HEK293 (cell line): Measurements from ENCODE around the gene TFAP2B.

Experiments used
- CTCF ChIA-PET: fragments of 350-600 bp; formaldehyde crosslinking; extraction: SDS; loops from one replicate; lab custom pipeline; 2021; ENCODE audit warnings: antibody characterized with exemption; lab: Yijun Ruan, JAX
- POLR2A ChIA-PET: fragments of 300-600 bp; formaldehyde crosslinking; extraction: SDS; loops from one replicate; lab custom pipeline; 2020; ENCODE audit warnings: antibody characterized with exemption, inconsistent platforms; lab: Yijun Ruan, JAX
- H3K27ac ChIP-seq: fragments of 200-500 bp; sonication (Bioruptor generic); 2 replicates; pipeline ENCODE4 v1.5.1; 2014; ENCODE audit warnings: low read depth, low read length, control low read depth, inconsistent platforms; ENCODE audit errors: extremely low read depth
- H3K36me3 ChIP-seq, 2 experiments: fragments of 200-500 bp in 1 of 2; sonication (Bioruptor generic) in 1 of 2; 1 replicate in 1 of 2; 2 replicates in 1 of 2; pipeline ENCODE4 v1.5.1; 2014 to 2017; ENCODE audit warnings: inconsistent platforms in 2 of 2, low read length in 2 of 2; ENCODE audit not compliant: control insufficient read depth in 2 of 2, insufficient read depth in 1 of 2
- H3K4me1 ChIP-seq: fragments of 200-500 bp; sonication (Bioruptor generic); 2 replicates; pipeline ENCODE4 v1.5.1; 2014; ENCODE audit warnings: mild to moderate bottlenecking, low read length, inconsistent platforms; ENCODE audit not compliant: control insufficient read depth, insufficient read depth
- H3K4me3 ChIP-seq: 2 replicates; pipeline ENCODE4 v1.5.1; 2011; ENCODE audit warnings: low read depth, mild to moderate bottlenecking, control low read depth, low read length, moderate library complexity
- H3K9me3 ChIP-seq: fragments of 200-500 bp; sonication (Bioruptor generic); 2 replicates; pipeline ENCODE4 v1.5.1; 2014; ENCODE audit warnings: low read depth, low read length, inconsistent platforms; ENCODE audit not compliant: control insufficient read depth, insufficient read depth
- FEZF1 ChIP-seq: fragments of 450-650 bp; formaldehyde crosslinking; IDR thresholded peaks from 2 replicates; pipeline ENCODE4 v1.5.1; 2016; ENCODE audit warnings: missing biosample characterization, missing genetic modification characterization
- GLIS2 ChIP-seq: fragments of 450-650 bp; formaldehyde crosslinking; IDR thresholded peaks from 2 replicates; pipeline ENCODE4 v1.5.1; 2016; ENCODE audit warnings: missing biosample characterization, missing genetic modification characterization
- IKZF3 ChIP-seq: fragments of 450-650 bp; IDR thresholded peaks from 2 replicates; pipeline ENCODE4 v1.5.0; 2018; ENCODE audit warnings: missing biosample characterization, mild to moderate bottlenecking, missing genetic modification characterization, moderate library complexity
- KLF7 ChIP-seq: fragments of 450-650 bp; formaldehyde crosslinking; IDR thresholded peaks from 2 replicates; pipeline ENCODE4 v1.5.1; 2016; ENCODE audit warnings: missing biosample characterization, missing genetic modification characterization, borderline replicate concordance
- MZF1 ChIP-seq: fragments of 450-650 bp; formaldehyde crosslinking; IDR thresholded peaks from 2 replicates; pipeline ENCODE4 v1.5.1; 2017; ENCODE audit warnings: missing biosample characterization, missing genetic modification characterization, borderline replicate concordance
- PRDM1 ChIP-seq: fragments of 450-650 bp; formaldehyde crosslinking; IDR thresholded peaks from 2 replicates; pipeline ENCODE4; 2016; ENCODE audit warnings: missing biosample characterization, missing genetic modification characterization
- PRDM10 ChIP-seq: fragments of 450-650 bp; formaldehyde crosslinking; IDR thresholded peaks from 2 replicates; pipeline ENCODE4 v1.5.1; 2016; ENCODE audit warnings: missing biosample characterization, missing genetic modification characterization
- SP3 ChIP-seq: fragments of 450-650 bp; formaldehyde crosslinking; IDR thresholded peaks from 2 replicates; pipeline ENCODE4 v1.5.1; 2016; ENCODE audit warnings: missing biosample characterization, missing genetic modification characterization
- YY1 ChIP-seq: fragments of 450-650 bp; formaldehyde crosslinking; IDR thresholded peaks from 2 replicates; pipeline ENCODE4 v1.5.1; 2018; ENCODE audit warnings: missing biosample characterization, missing genetic modification characterization
- ZNF133 ChIP-seq: fragments of 450-650 bp; formaldehyde crosslinking; IDR thresholded peaks from 2 replicates; pipeline ENCODE4 v1.5.1; 2016; ENCODE audit warnings: missing biosample characterization, missing genetic modification characterization
- ZNF148 ChIP-seq: fragments of 450-650 bp; formaldehyde crosslinking; IDR thresholded peaks from 2 replicates; pipeline ENCODE4 v1.5.0; 2017; ENCODE audit warnings: missing biosample characterization, missing genetic modification characterization, borderline replicate concordance
- ZNF23 ChIP-seq: fragments of 450-650 bp; formaldehyde crosslinking; IDR thresholded peaks from 2 replicates; pipeline ENCODE4 v1.5.1; 2016; ENCODE audit warnings: missing biosample characterization, missing genetic modification characterization, borderline replicate concordance
- ZNF302 ChIP-seq: fragments of 450-650 bp; formaldehyde crosslinking; IDR thresholded peaks from 2 replicates; pipeline ENCODE4 v1.5.1; 2016; ENCODE audit warnings: missing biosample characterization, missing genetic modification characterization, low read depth
- ZNF426 ChIP-seq: fragments of 450-650 bp; formaldehyde crosslinking; IDR thresholded peaks from 2 replicates; pipeline ENCODE4 v1.5.1; 2017; ENCODE audit warnings: missing biosample characterization, missing genetic modification characterization, mild to moderate bottlenecking, inconsistent platforms, moderate library complexity
- ZNF488 ChIP-seq: fragments of 450-650 bp; formaldehyde crosslinking; IDR thresholded peaks from 2 replicates; pipeline ENCODE4 v1.5.1; 2016; ENCODE audit warnings: missing biosample characterization, missing genetic modification characterization
- ZNF654 ChIP-seq: fragments of 450-650 bp; formaldehyde crosslinking; IDR thresholded peaks from 2 replicates; pipeline ENCODE4 v1.5.1; 2016; ENCODE audit warnings: low read depth, missing biosample characterization, missing genetic modification characterization
- ZNF660 ChIP-seq: fragments of 450-650 bp; IDR thresholded peaks from 2 replicates; pipeline ENCODE4 v1.5.1; 2018; ENCODE audit warnings: missing biosample characterization, mild to moderate bottlenecking, missing genetic modification characterization

TFAP2B gene

GRCh38 chr6:50815436-50816114, 3.1 kb upstream of the TFAP2B start:
- CTCF ChIA-PET: interaction anchor here (0.5 to 1.0 kb wide), 9 partner anchors 14 to 1206 kb away, joined by 3 to 5 read pairs (median 3); no protein-coding TSS in a partner anchor
- Histone ChIP-seq H3K4me3 (peak overlapping the region; percentile 45), H3K9me3 (no peaks in the 10 kb centered on the region; the same call in 1 of the 2 replicates), H3K27ac (no peak overlapping the region), H3K36me3 (no peaks in the 10 kb centered on the region)
- TF ChIP-seq ZNF133 (tag by site-specific recombination) (no peak), FEZF1 (no peak), MZF1 (no peak), ZNF302 (tag by site-specific recombination) (no peak), PRDM10 (tag by site-specific recombination) (peak; percentile 43; the same call in 1 of the 2 replicates), PRDM1 (tag by site-specific recombination) (0 out of 2 replicates have a peak, but pooled peaks have one; percentile 9)
- TF ChIP-seq, all 188 proteins: peak for 2
- no peaks in the 10 kb centered on the region for H3K4me1 ChIP-seq
- POLR2A ChIA-PET: no interaction called here

GRCh38 chr6:50816115-50816675, 2.5 kb upstream of the TFAP2B start:
- no peak overlapping the region for H3K27ac ChIP-seq
- no peaks in the 10 kb centered on the region for H3K36me3 ChIP-seq
- CTCF ChIA-PET: interaction anchor here (0.5 to 1.0 kb wide), 9 partner anchors 13 to 1206 kb away, joined by 3 to 5 read pairs (median 3); no protein-coding TSS in a partner anchor
- TF ChIP-seq ZNF23 (tag by site-specific recombination): no peak
- TF ChIP-seq ZNF654 (tag by site-specific recombination): peak; percentile 88
- 0 out of 2 replicates have a peak, but pooled peaks have one; percentile 45 for TF ChIP-seq ZNF660
- peak overlapping the region; percentile 45 for H3K4me3 ChIP-seq
- POLR2A ChIA-PET: no interaction called here
- H3K9me3 ChIP-seq: no peaks in the 10 kb centered on the region; the same call in 1 of the 2 replicates
- no peaks in the 10 kb centered on the region for H3K4me1 ChIP-seq

GRCh38 chr6:50816947-50817645, 1.6 kb upstream of the TFAP2B start:
- TF ChIP-seq PRDM1 (tag by site-specific recombination): peak; percentile 67; the same call in 1 of the 2 replicates
- TF ChIP-seq ZNF426 (tag by site-specific recombination): no peak
- TF ChIP-seq ZNF660: no peak
- Histone ChIP-seq H3K27ac (no peak overlapping the region), H3K36me3 (no peaks in the 10 kb centered on the region), H3K4me3 (no peak overlapping the region), H3K4me1 (no peaks in the 10 kb centered on the region), H3K9me3 (no peaks in the 10 kb centered on the region; the same call in 1 of the 2 replicates)
- POLR2A ChIA-PET: no interaction called here
- CTCF ChIA-PET: interaction anchor here (0.6 to 1.7 kb wide), 5 partner anchors 220 to 1226 kb away, joined by 3 to 5 read pairs (median 4); no protein-coding TSS in a partner anchor

- H3K4me3 ChIP-seq: no peak overlapping the region
- H3K27ac ChIP-seq: no peak overlapping the region
- H3K4me1 ChIP-seq: no peaks in the 10 kb centered on the region
- no peaks in the 10 kb centered on the region; the same call in 1 of the 2 replicates for H3K9me3 ChIP-seq
- CTCF ChIA-PET: interaction anchor here (0.6 to 1.7 kb wide), 5 partner anchors 63 to 1226 kb away, joined by 3 to 5 read pairs (median 4); no protein-coding TSS in a partner anchor
- POLR2A ChIA-PET: no interaction called here
- H3K36me3 ChIP-seq: no peaks in the 10 kb centered on the region
- TF ChIP-seq IKZF3 (tag by site-specific recombination) (no peak), GLIS2 (tag by site-specific recombination) (no peak), ZNF148 (tag by site-specific recombination) (no peak), YY1 (tag by site-specific recombination) (no peak), ZNF426 (tag by site-specific recombination) (no peak), KLF7 (no peak), ZNF488 (tag by site-specific recombination) (no peak), SP3 (tag by site-specific recombination) (no peak), ZNF302 (tag by site-specific recombination) (no peak)
Observed at GRCh38 chr6:50817646-50817950, 1.1 kb upstream of the TFAP2B start.
